Nephron progenitor cell (in vitro differentiated cells): ENCODE results near the gene FAM120A.

Experiments
- DNase-seq: peaks from one replicate; pipeline ENCODE4 v3.0.0; 2021
- H3K27ac Mint-ChIP-seq: 2 replicates; pipeline ENCODE4 v1.8.0; 2021; ENCODE audit warnings: mild to moderate bottlenecking, moderate library complexity, mixed read lengths
- H3K27me3 Mint-ChIP-seq: 2 replicates; pipeline ENCODE4 v1.8.0; 2021; ENCODE audit warnings: mild to moderate bottlenecking, low read depth, mixed read lengths; ENCODE audit not compliant: poor library complexity
- H3K36me3 Mint-ChIP-seq: 2 replicates; pipeline ENCODE4 v1.8.0; 2021; ENCODE audit warnings: low read depth, mixed read lengths
- H3K4me1 Mint-ChIP-seq: 2 replicates; pipeline ENCODE4 v1.8.0; 2021; ENCODE audit warnings: mixed read lengths
- H3K4me3 Mint-ChIP-seq: 2 replicates; pipeline ENCODE4 v1.8.0; 2021; ENCODE audit warnings: mild to moderate bottlenecking, moderate library complexity, mixed read lengths
- H3K9me3 Mint-ChIP-seq: 2 replicates; pipeline ENCODE4 v1.8.0; 2021; ENCODE audit warnings: mild to moderate bottlenecking, moderate library complexity, mixed read lengths
- CTCF ChIP-seq: fragments of 200-600 bp; sonication (generic); IDR thresholded peaks from 2 replicates; pipeline ENCODE4 v1.5.0; 2021; ENCODE audit warnings: antibody characterized with exemption

The FAM120A gene

GRCh38 chr9:93574091-93574899 lies 122.8 kb downstream of the FAM120A start:
- Mint-ChIP-seq H3K4me1 (peaks cover 30% of the 10 kb centered on the region), H3K9me3 (peaks cover 20% of the 10 kb centered on the region), H3K27ac (no peak overlapping the region), H3K4me3 (peak overlapping the region; percentile 91), H3K27me3 (peaks cover 5% of the 10 kb centered on the region), H3K36me3 (peaks cover 15% of the 10 kb centered on the region)
- DNase-seq = no peak
- no peak for TF ChIP-seq CTCF

GRCh38 chr9:93574900-93575795 lies 123.7 kb downstream of the FAM120A start:
- peaks cover 6% of the 10 kb centered on the region for H3K27me3 Mint-ChIP-seq
- TF ChIP-seq CTCF = no peak
- H3K36me3 Mint-ChIP-seq = peaks cover 14% of the 10 kb centered on the region
- peaks cover 37% of the 10 kb centered on the region for H3K4me1 Mint-ChIP-seq
- peaks cover 19% of the 10 kb centered on the region for H3K9me3 Mint-ChIP-seq
- no peak for DNase-seq
- peak overlapping the region; percentile 91 for H3K4me3 Mint-ChIP-seq
- no peak overlapping the region for H3K27ac Mint-ChIP-seq

- H3K27ac Mint-ChIP-seq = no peak overlapping the region
- no peak for TF ChIP-seq CTCF
- DNase-seq = peak; percentile 31
These were observed 124.3 kb downstream of the FAM120A start for GRCh38 chr9:93575796-93576257.

GRCh38 chr9:93576258-93577077 lies 125.0 kb downstream of the FAM120A start, which contains the start of gene PHF2:
PHF2 (plus strand) TSS chr9:93576584; CDS start chr9:93576774, 190 bp downstream.
- peaks cover 50% of the 10 kb centered on the region for H3K4me1 Mint-ChIP-seq
- peaks cover 6% of the 10 kb centered on the region for H3K9me3 Mint-ChIP-seq

More at GRCh38 chr9:93575796-93576257, 124.3 kb downstream of the FAM120A start:
- Mint-ChIP-seq H3K36me3 (peaks cover 7% of the 10 kb centered on the region), H3K4me1 (peaks cover 44% of the 10 kb centered on the region), H3K9me3 (peaks cover 12% of the 10 kb centered on the region), H3K27me3 (peaks cover 6% of the 10 kb centered on the region), H3K4me3 (peak overlapping the region; percentile 91)

More at GRCh38 chr9:93576258-93577077, 125.0 kb downstream of the FAM120A start, which contains the start of gene PHF2:
- DNase-seq = peak; percentile 48
- H3K36me3 Mint-ChIP-seq = peaks cover under 1% of the 10 kb centered on the region
- no peak for TF ChIP-seq CTCF
- H3K27me3 Mint-ChIP-seq = peaks cover 6% of the 10 kb centered on the region
- no peak within 1 kb of the TSS for H3K27ac Mint-ChIP-seq
- H3K4me3 Mint-ChIP-seq = peak within 1 kb of the TSS; percentile 91
